Frontal cortex (tissue), 4 donors: ENCODE measurements around the gene OR10T2. TPM values are rescaled to one million over a fixed set of nuclear protein-coding genes. Genes with fewer than 3 reads are reported as not detected.
"Not testable (repeated sequence)": the region's sequence is repeated elsewhere in the genome, so short reads cannot be mapped to it uniquely, and the experiment has no call there.

Source experiments
- DNase-seq, 2 donors: peaks; one replicate each; pipeline ENCODE4 v3.0.0; 2012; ENCODE audit warnings: low spot score in 2 of 2
- FAIRE-seq: peaks from 2 replicates; lab custom pipeline; 2012; peaks lifted over from hg19 to GRCh38; lab: Jason Lieb, UNC
- total RNA-seq: library from RNA; depleted of rRNA; stranded (reverse); fragments of >200 nt; gene quantifications from one replicate; pipeline ENCODE4 v1.2.3, GENCODE V29; 2014
- donor health status: control.
- donor health status: control.
- donor health status: control.

OR10T2 gene
- total RNA-seq, result not detected

- no peak for FAIRE-seq
- no peak for DNase-seq
Measured at GRCh38 chr1:158398818-158399514, at the start of gene OR10T2. TSS of gene OR10T2 (minus strand) at chr1:158399466. CDS start at chr1:158399466, 0 bp downstream.

GRCh38 chr1:158445376-158445775 lies 46.1 kb upstream of the OR10T2 start:
- FAIRE-seq (no peak), DNase-seq (no peak)

GRCh38 chr1:158434741-158435140 lies 35.5 kb upstream of the OR10T2 start:
- FAIRE-seq, result no peak
- no peak for DNase-seq

- FAIRE-seq, DNase-seq: not testable (repeated sequence)
Measured at GRCh38 chr1:158430163-158430562, 30.9 kb upstream of the OR10T2 start.

GRCh38 chr1:158426137-158426536 lies 26.9 kb upstream of the OR10T2 start, which contains the start of gene OR10K2:
TSS of gene OR10K2 (minus strand) at chr1:158426237. CDS start at chr1:158420866, 5,371 bp downstream.
- DNase-seq, result no peak
- no peak for FAIRE-seq

GRCh38 chr1:158425027-158425426 lies 25.8 kb upstream of the OR10T2 start:
- DNase-seq, result no peak
- FAIRE-seq, result no peak

GRCh38 chr1:158422212-158422611 lies 22.9 kb upstream of the OR10T2 start:
- no peak for FAIRE-seq

GRCh38 chr1:158417586-158417985 lies 18.3 kb upstream of the OR10T2 start:
- no peak for FAIRE-seq
- no peak for DNase-seq

More at GRCh38 chr1:158422212-158422611, 22.9 kb upstream of the OR10T2 start:
- no peak for DNase-seq

GRCh38 chr1:158414651-158415345 lies 15.5 kb upstream of the OR10T2 start:
- FAIRE-seq, result no peak
- no peak for DNase-seq

- no peak for DNase-seq
- FAIRE-seq, result no peak
Measured at GRCh38 chr1:158407092-158407491, 7.8 kb upstream of the OR10T2 start.

- DNase-seq, result no peak
- FAIRE-seq, result no peak
Measured at GRCh38 chr1:158400871-158401270, 1.6 kb upstream of the OR10T2 start.

GRCh38 chr1:158396646-158397045 lies 2.6 kb downstream of the OR10T2 start:
- DNase-seq (no peak), FAIRE-seq (no peak)

GRCh38 chr1:158393476-158393875 lies 5.8 kb downstream of the OR10T2 start:
- FAIRE-seq, result no peak
- no peak for DNase-seq

- DNase-seq (no peak), FAIRE-seq (no peak)
Measured at GRCh38 chr1:158391099-158391498, 8.2 kb downstream of the OR10T2 start.

- no peak for DNase-seq
- no peak for FAIRE-seq
Measured at GRCh38 chr1:158390331-158390730, 8.9 kb downstream of the OR10T2 start.

GRCh38 chr1:158374860-158375259 lies 24.4 kb downstream of the OR10T2 start:
- FAIRE-seq, result no peak
- DNase-seq, result no peak

- not testable (repeated sequence) for DNase-seq, FAIRE-seq
Measured at GRCh38 chr1:158374101-158374500, 25.2 kb downstream of the OR10T2 start.

GRCh38 chr1:158371188-158371953 lies 27.9 kb downstream of the OR10T2 start:
- no peak for FAIRE-seq
- DNase-seq, result no peak

- DNase-seq (no peak), FAIRE-seq (no peak)
Measured at GRCh38 chr1:158366783-158367182, 32.5 kb downstream of the OR10T2 start.

GRCh38 chr1:158362941-158363340 lies 36.3 kb downstream of the OR10T2 start:
- DNase-seq (no peak), FAIRE-seq (no peak)

- FAIRE-seq (no peak), DNase-seq (no peak)
Measured at GRCh38 chr1:158362482-158362881, 36.8 kb downstream of the OR10T2 start.
